ENCODE results near the gene IFNK.

DNA sequence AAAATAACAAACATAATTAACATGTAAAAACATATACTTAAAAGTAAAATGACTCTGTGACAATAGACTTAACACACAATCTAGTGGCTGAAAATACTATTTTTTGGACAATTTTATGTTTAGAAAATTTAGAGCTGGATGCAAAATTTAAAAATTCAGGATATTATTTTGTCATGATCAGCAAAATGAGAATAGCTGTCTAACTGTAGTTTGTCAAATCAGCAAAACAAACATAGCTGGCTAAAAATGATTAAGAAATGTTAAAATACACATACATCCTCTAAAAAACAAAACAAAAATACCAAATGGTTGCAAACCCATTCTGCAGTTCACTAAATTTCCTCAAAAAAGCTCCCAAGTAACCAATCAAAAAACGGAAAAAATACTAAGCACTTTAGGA is 30.6 kb downstream of the IFNK start:
- TF ChIP-seq POLR2AphosphoS5 (IDR thresholded peaks at IDR 0.05; ENCODE audit: low read depth, low read length) (no peak), CTCF (IDR thresholded peaks at IDR 0.05) (no peak), TAF1 (IDR thresholded peaks at IDR 0.05; ENCODE audit: borderline replicate concordance, low read depth, low read length) (no peak), GATA2 (CRISPR knock-in tag; IDR thresholded peaks at IDR 0.05) (no peak), EZH2phosphoT487 (IDR thresholded peaks at IDR 0.05; ENCODE audit: borderline replicate concordance, low read depth) (no peak), FOXM1 (IDR thresholded peaks at IDR 0.05; ENCODE audit: low read depth) (no peak), JUND (IDR thresholded peaks at IDR 0.05) (no peak), REST (IDR thresholded peaks at IDR 0.05; ENCODE audit: low read depth, low read length) (no peak)
- TF ChIP-seq, protein P1, sequence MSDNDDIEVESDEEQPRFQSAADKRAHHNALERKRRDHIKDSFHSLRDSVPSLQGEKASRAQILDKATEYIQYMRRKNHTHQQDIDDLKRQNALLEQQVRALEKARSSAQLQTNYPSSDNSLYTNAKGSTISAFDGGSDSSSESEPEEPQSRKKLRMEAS (IDR thresholded peaks at IDR 0.05; ENCODE audit: low read depth) = no peak
- TF ChIP-seq, protein P2, sequence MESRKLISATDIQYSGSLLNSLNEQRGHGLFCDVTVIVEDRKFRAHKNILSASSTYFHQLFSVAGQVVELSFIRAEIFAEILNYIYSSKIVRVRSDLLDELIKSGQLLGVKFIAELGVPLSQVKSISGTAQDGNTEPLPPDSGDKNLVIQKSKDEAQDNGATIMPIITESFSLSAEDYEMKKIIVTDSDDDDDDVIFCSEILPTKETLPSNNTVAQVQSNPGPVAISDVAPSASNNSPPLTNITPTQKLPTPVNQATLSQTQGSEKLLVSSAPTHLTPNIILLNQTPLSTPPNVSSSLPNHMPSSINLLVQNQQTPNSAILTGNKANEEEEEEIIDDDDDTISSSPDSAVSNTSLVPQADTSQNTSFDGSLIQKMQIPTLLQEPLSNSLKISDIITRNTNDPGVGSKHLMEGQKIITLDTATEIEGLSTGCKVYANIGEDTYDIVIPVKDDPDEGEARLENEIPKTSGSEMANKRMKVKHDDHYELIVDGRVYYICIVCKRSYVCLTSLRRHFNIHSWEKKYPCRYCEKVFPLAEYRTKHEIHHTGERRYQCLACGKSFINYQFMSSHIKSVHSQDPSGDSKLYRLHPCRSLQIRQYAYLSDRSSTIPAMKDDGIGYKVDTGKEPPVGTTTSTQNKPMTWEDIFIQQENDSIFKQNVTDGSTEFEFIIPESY (IDR thresholded peaks at IDR 0.05; ENCODE audit: borderline replicate concordance, low read depth) = no peak
